ENCODE results near the gene MED12L. TPM values are rescaled to one million over a fixed set of nuclear protein-coding genes. Genes with fewer than 3 reads are reported as not detected.

MED12L gene
- polyA plus RNA-seq, 1 donor from 2014 or later = 28.5 TPM

DNA sequence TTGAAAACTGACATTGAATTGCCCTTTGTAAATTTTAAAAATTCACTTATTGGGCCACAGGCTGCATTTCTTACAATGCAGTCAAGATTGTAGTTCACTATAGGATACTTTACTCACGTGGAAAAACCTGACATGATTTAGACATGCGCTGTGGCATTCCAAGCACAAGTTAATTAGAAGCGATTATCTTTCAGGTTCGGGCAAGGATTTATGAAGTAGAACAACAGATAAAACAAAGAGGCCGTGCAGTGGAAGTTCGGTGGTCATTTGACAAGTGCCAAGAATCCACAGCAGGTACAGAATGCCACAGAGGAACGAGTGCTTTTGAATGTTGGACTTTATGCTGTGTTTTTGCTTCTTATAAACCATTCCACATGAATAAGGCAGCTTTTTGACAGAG lies 79.8 kb downstream of the MED12L start:
- no peak for TF ChIP-seq EZH2 (IDR thresholded peaks at IDR 0.05; ENCODE audit: borderline replicate concordance, insufficient read depth, low read length, poor library complexity, severe bottlenecking)
- no peak for TF ChIP-seq POLR2AphosphoS5 (IDR thresholded peaks at IDR 0.05)
- TF ChIP-seq RAD21 (conservative IDR thresholded peaks at IDR 0.05) = no peak
- TF ChIP-seq, protein P1, sequence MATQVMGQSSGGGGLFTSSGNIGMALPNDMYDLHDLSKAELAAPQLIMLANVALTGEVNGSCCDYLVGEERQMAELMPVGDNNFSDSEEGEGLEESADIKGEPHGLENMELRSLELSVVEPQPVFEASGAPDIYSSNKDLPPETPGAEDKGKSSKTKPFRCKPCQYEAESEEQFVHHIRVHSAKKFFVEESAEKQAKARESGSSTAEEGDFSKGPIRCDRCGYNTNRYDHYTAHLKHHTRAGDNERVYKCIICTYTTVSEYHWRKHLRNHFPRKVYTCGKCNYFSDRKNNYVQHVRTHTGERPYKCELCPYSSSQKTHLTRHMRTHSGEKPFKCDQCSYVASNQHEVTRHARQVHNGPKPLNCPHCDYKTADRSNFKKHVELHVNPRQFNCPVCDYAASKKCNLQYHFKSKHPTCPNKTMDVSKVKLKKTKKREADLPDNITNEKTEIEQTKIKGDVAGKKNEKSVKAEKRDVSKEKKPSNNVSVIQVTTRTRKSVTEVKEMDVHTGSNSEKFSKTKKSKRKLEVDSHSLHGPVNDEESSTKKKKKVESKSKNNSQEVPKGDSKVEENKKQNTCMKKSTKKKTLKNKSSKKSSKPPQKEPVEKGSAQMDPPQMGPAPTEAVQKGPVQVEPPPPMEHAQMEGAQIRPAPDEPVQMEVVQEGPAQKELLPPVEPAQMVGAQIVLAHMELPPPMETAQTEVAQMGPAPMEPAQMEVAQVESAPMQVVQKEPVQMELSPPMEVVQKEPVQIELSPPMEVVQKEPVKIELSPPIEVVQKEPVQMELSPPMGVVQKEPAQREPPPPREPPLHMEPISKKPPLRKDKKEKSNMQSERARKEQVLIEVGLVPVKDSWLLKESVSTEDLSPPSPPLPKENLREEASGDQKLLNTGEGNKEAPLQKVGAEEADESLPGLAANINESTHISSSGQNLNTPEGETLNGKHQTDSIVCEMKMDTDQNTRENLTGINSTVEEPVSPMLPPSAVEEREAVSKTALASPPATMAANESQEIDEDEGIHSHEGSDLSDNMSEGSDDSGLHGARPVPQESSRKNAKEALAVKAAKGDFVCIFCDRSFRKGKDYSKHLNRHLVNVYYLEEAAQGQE (IDR thresholded peaks at IDR 0.05; ENCODE audit: borderline replicate concordance) = no peak
- TF ChIP-seq EP300 (conservative IDR thresholded peaks at IDR 0.05; ENCODE audit: poor library complexity, severe bottlenecking) = no peak
- no peak for TF ChIP-seq CTCF (IDR thresholded peaks at IDR 0.05; ENCODE audit: poor library complexity, severe bottlenecking)
- TF ChIP-seq MXI1 (conservative IDR thresholded peaks at IDR 0.05; ENCODE audit: poor library complexity, severe bottlenecking) = no peak
- no peak overlapping the region for H3K9ac ChIP-seq (ENCODE audit: low read length)
- no peaks in the 10 kb centered on the region for H3F3A ChIP-seq (ENCODE audit: insufficient read depth, low read length, poor library complexity, severe bottlenecking)
- no peaks in the 10 kb centered on the region for H3K79me2 ChIP-seq (replicated peaks; ENCODE audit: insufficient read depth, low read length)
- H4K20me1 ChIP-seq (ENCODE audit: insufficient read depth) = no peaks in the 10 kb centered on the region
- no peak overlapping the region for H3K27ac ChIP-seq (ENCODE audit: low read length)
- H3K4me2 ChIP-seq (ENCODE audit: low read length) = no peak overlapping the region
- H2AFZ ChIP-seq (ENCODE audit: low read depth, low read length) = no peak overlapping the region
- no peaks in the 10 kb centered on the region for H3K9me3 ChIP-seq (ENCODE audit: low read length)
- H3K27me3 ChIP-seq (ENCODE audit: insufficient read depth, low read depth, low read length) = no peaks in the 10 kb centered on the region
- peaks cover 8% of the 10 kb centered on the region for H3K36me3 ChIP-seq (ENCODE audit: insufficient read depth, low read length)
- no peaks in the 10 kb centered on the region for H3K9me2 ChIP-seq (ENCODE audit: insufficient read depth, low read length)
- no peak overlapping the region for H3K4me3 ChIP-seq (ENCODE audit: low read length)

GRCh38 chr3:151166161-151166560 lies 80.7 kb downstream of the MED12L start:
- Histone ChIP-seq H3K4me3 (ENCODE audit: low read length) (no peak overlapping the region), H2AFZ (ENCODE audit: low read depth, low read length) (no peak overlapping the region), H3K27me3 (ENCODE audit: insufficient read depth, low read depth, low read length) (no peaks in the 10 kb centered on the region), H3K9me3 (ENCODE audit: low read length) (no peaks in the 10 kb centered on the region), H3F3A (ENCODE audit: insufficient read depth, low read length, poor library complexity, severe bottlenecking) (no peaks in the 10 kb centered on the region), H3K27ac (ENCODE audit: low read length) (no peak overlapping the region), H3K9me2 (ENCODE audit: insufficient read depth, low read length) (no peaks in the 10 kb centered on the region), H3K9ac (ENCODE audit: low read length) (no peak overlapping the region), H4K20me1 (ENCODE audit: insufficient read depth) (no peaks in the 10 kb centered on the region), H3K36me3 (ENCODE audit: insufficient read depth, low read length) (peaks cover 8% of the 10 kb centered on the region), H3K79me2 (replicated peaks; ENCODE audit: insufficient read depth, low read length) (no peaks in the 10 kb centered on the region), H3K4me2 (ENCODE audit: low read length) (no peak overlapping the region)
- TF ChIP-seq EP300 (conservative IDR thresholded peaks at IDR 0.05; ENCODE audit: poor library complexity, severe bottlenecking) = no peak
- TF ChIP-seq, protein P1 (IDR thresholded peaks at IDR 0.05; ENCODE audit: borderline replicate concordance) = no peak
- no peak for TF ChIP-seq SMC3 (conservative IDR thresholded peaks at IDR 0.05; ENCODE audit: poor library complexity)
- TF ChIP-seq MXI1 (conservative IDR thresholded peaks at IDR 0.05; ENCODE audit: poor library complexity, severe bottlenecking) = no peak
- TF ChIP-seq POLR2AphosphoS5 (IDR thresholded peaks at IDR 0.05) = no peak
- no peak for TF ChIP-seq TAF1 (IDR thresholded peaks at IDR 0.05; ENCODE audit: low read depth)
- no peak for TF ChIP-seq CTCF (IDR thresholded peaks at IDR 0.05; ENCODE audit: poor library complexity, severe bottlenecking)
- no peak for TF ChIP-seq EZH2 (IDR thresholded peaks at IDR 0.05; ENCODE audit: borderline replicate concordance, insufficient read depth, low read length, poor library complexity, severe bottlenecking)
- no peak for TF ChIP-seq RAD21 (conservative IDR thresholded peaks at IDR 0.05)
